ENCODE results near the gene MFSD12. TPM values are rescaled to one million over a fixed set of nuclear protein-coding genes. Genes with fewer than 3 reads are reported as not detected.
"Not testable (repeated sequence)": the region's sequence is repeated elsewhere in the genome, so short reads cannot be mapped to it uniquely, and the experiment has no call there.

MFSD12 gene
- total and polyA plus RNA-seq, 4 donors = 25.5 to 78.4 (median 62.2) TPM

- H3K4me1 ChIP-seq (ENCODE audit: control insufficient read depth in 5 of 5, insufficient read depth in 5 of 5, low read length in 5 of 5) = no peaks in the 10 kb centered on the region
- no peak overlapping the region for H3K9ac ChIP-seq (ENCODE audit: insufficient read depth in 1 of 2, low read length in 2 of 2)
- H3K36me3 ChIP-seq (ENCODE audit: control insufficient read depth in 4 of 4, insufficient read depth in 4 of 4, low read length in 4 of 4) = peaks cover 3 to 72% (median 25%) of the 10 kb centered on the region in 4 donors
- no peak for TF ChIP-seq CTCF (IDR thresholded peaks at IDR 0.05; ENCODE audit: control extremely low read depth, extremely low read depth)
- H3K27ac ChIP-seq (ENCODE audit: low read depth in 1 of 2, low read length in 1 of 2) = no peak overlapping the region
- WGBS, 2 donors = 88 to 96% methylated on average over 17 of the region's 17 CpGs
- H3K9me3 ChIP-seq (ENCODE audit: control insufficient read depth in 4 of 4, insufficient read depth in 3 of 4, low read length in 3 of 4) = no peaks in the 10 kb centered on the region
- H3K4me3 ChIP-seq = no peak overlapping the region
- no peaks in the 10 kb centered on the region for H3K27me3 ChIP-seq (ENCODE audit: control insufficient read depth in 3 of 3, insufficient read depth in 3 of 3, low read length in 2 of 3)
- DNase-seq (no peak), ATAC-seq (ENCODE audit: insufficient read depth, low FRiP score) (no peak)
These were observed 24.4 kb downstream of the MFSD12 start for GRCh38 chr19:3533033-3533432.

GRCh38 chr19:3532154-3532786, 25.1 kb downstream of the MFSD12 start:
- DNase-seq (no peak), ATAC-seq (ENCODE audit: insufficient read depth, low FRiP score) (no peak)
- H3K4me3 ChIP-seq = no peak overlapping the region
- H3K9me3 ChIP-seq (ENCODE audit: control insufficient read depth in 4 of 4, insufficient read depth in 3 of 4, low read length in 3 of 4) = no peaks in the 10 kb centered on the region
- no peak overlapping the region for H3K9ac ChIP-seq (ENCODE audit: insufficient read depth in 1 of 2, low read length in 2 of 2)
- H3K36me3 ChIP-seq (ENCODE audit: control insufficient read depth in 4 of 4, insufficient read depth in 4 of 4, low read length in 4 of 4) = peaks cover 7 to 75% (median 27%) of the 10 kb centered on the region in 4 donors
- H3K27me3 ChIP-seq (ENCODE audit: control insufficient read depth in 3 of 3, insufficient read depth in 3 of 3, low read length in 2 of 3) = no peaks in the 10 kb centered on the region
- H3K4me1 ChIP-seq (ENCODE audit: control insufficient read depth in 5 of 5, insufficient read depth in 5 of 5, low read length in 5 of 5) = no peaks in the 10 kb centered on the region
- 96 to 97% methylated on average over 31 to 33 of the region's 33 CpGs for WGBS, 2 donors
- no peak overlapping the region for H3K27ac ChIP-seq (ENCODE audit: low read depth in 1 of 2, low read length in 1 of 2)
- no peak for TF ChIP-seq CTCF (IDR thresholded peaks at IDR 0.05; ENCODE audit: control extremely low read depth, extremely low read depth)

GRCh38 chr19:3531716-3532115, 25.7 kb downstream of the MFSD12 start:
- Histone ChIP-seq H3K9ac (ENCODE audit: insufficient read depth in 1 of 2, low read length in 2 of 2) (no peak overlapping the region), H3K4me3 (no peak overlapping the region), H3K27me3 (ENCODE audit: control insufficient read depth in 3 of 3, insufficient read depth in 3 of 3, low read length in 2 of 3) (no peaks in the 10 kb centered on the region), H3K27ac (ENCODE audit: low read depth in 1 of 2, low read length in 1 of 2) (no peak overlapping the region), H3K36me3 (ENCODE audit: control insufficient read depth in 4 of 4, insufficient read depth in 4 of 4, low read length in 4 of 4) (peaks cover 7 to 79% (median 32%) of the 10 kb centered on the region in 4 donors), H3K9me3 (ENCODE audit: control insufficient read depth in 4 of 4, insufficient read depth in 3 of 4, low read length in 3 of 4) (no peaks in the 10 kb centered on the region), H3K4me1 (ENCODE audit: control insufficient read depth in 5 of 5, insufficient read depth in 5 of 5, low read length in 5 of 5) (no peaks in the 10 kb centered on the region)
- 94 to 95% methylated on average over 27 to 29 of the region's 29 CpGs for WGBS, 2 donors
- TF ChIP-seq CTCF (IDR thresholded peaks at IDR 0.05; ENCODE audit: control extremely low read depth, extremely low read depth) = no peak
- DNase-seq (no peak), ATAC-seq (ENCODE audit: insufficient read depth, low FRiP score) (no peak)

GRCh38 chr19:3530389-3530788, 27.0 kb downstream of the MFSD12 start:
- no peaks in the 10 kb centered on the region for H3K27me3 ChIP-seq (ENCODE audit: control insufficient read depth in 3 of 3, insufficient read depth in 3 of 3, low read length in 2 of 3)
- H3K9ac ChIP-seq (ENCODE audit: insufficient read depth in 1 of 2, low read length in 2 of 2) = no peak overlapping the region
- ATAC-seq (ENCODE audit: insufficient read depth, low FRiP score) (no peak), DNase-seq (no peak)
- no peak overlapping the region for H3K27ac ChIP-seq (ENCODE audit: low read depth in 1 of 2, low read length in 1 of 2)
- TF ChIP-seq CTCF (IDR thresholded peaks at IDR 0.05; ENCODE audit: control extremely low read depth, extremely low read depth) = no peak
- no peaks in the 10 kb centered on the region for H3K9me3 ChIP-seq (ENCODE audit: control insufficient read depth in 4 of 4, insufficient read depth in 3 of 4, low read length in 3 of 4)
- 97 to 99% methylated on average over 12 of the region's 12 CpGs for WGBS, 2 donors
- no peaks in the 10 kb centered on the region for H3K4me1 ChIP-seq (ENCODE audit: control insufficient read depth in 5 of 5, insufficient read depth in 5 of 5, low read length in 5 of 5)
- H3K36me3 ChIP-seq (ENCODE audit: control insufficient read depth in 4 of 4, insufficient read depth in 4 of 4, low read length in 4 of 4) = peaks cover 7 to 77% (median 33%) of the 10 kb centered on the region in 4 donors
- no peak overlapping the region for H3K4me3 ChIP-seq

GRCh38 chr19:3529299-3529698, 28.1 kb downstream of the MFSD12 start:
- not testable (repeated sequence) for H3K9me3 ChIP-seq (ENCODE audit: control insufficient read depth in 4 of 4, insufficient read depth in 3 of 4, low read length in 3 of 4); H3K27me3 ChIP-seq (ENCODE audit: control insufficient read depth in 3 of 3, insufficient read depth in 3 of 3, low read length in 2 of 3); H3K4me3 ChIP-seq; H3K27ac ChIP-seq (ENCODE audit: low read depth in 1 of 2, low read length in 1 of 2); H3K4me1 ChIP-seq (ENCODE audit: control insufficient read depth in 5 of 5, insufficient read depth in 5 of 5, low read length in 5 of 5); ATAC-seq (ENCODE audit: insufficient read depth, low FRiP score); DNase-seq; H3K9ac ChIP-seq (ENCODE audit: insufficient read depth in 1 of 2, low read length in 2 of 2)
- H3K36me3 ChIP-seq (ENCODE audit: control insufficient read depth in 4 of 4, insufficient read depth in 4 of 4, low read length in 4 of 4) = peaks cover 7 to 73% (median 35%) of the 10 kb centered on the region in 4 donors
- 98 to 99% methylated on average over 7 of the region's 7 CpGs for WGBS, 2 donors

Data from lung (tissue), 12 donors.